ENCODE results near the gene MAPK4. TPM values are rescaled to one million over a fixed set of nuclear protein-coding genes. Genes with fewer than 3 reads are reported as not detected.
"Not testable (repeated sequence)": the region's sequence is repeated elsewhere in the genome, so short reads cannot be mapped to it uniquely, and the experiment has no call there.

MAPK4 gene
- polyA plus RNA-seq, 1 donor, result 10.9 TPM

GRCh38 chr18:50573679-50574078 is 13.8 kb downstream of the MAPK4 start:
- DNase-seq (ENCODE audit: low read depth), result no peak

GRCh38 chr18:50578030-50578429 is 18.1 kb downstream of the MAPK4 start:
- DNase-seq (ENCODE audit: low read depth), result no peak

- DNase-seq (ENCODE audit: low read depth), result no peak
Observed at GRCh38 chr18:50578651-50579050, 18.8 kb downstream of the MAPK4 start.

GRCh38 chr18:50579061-50579774 is 19.3 kb downstream of the MAPK4 start:
- DNase-seq (ENCODE audit: low read depth), result no peak

GRCh38 chr18:50581517-50581916 is 21.6 kb downstream of the MAPK4 start:
- no peak for DNase-seq (ENCODE audit: low read depth)

GRCh38 chr18:50582500-50582899 is 22.6 kb downstream of the MAPK4 start:
- no peak for DNase-seq (ENCODE audit: low read depth)

- no peak for DNase-seq (ENCODE audit: low read depth)
Observed at GRCh38 chr18:50586710-50587109, 26.8 kb downstream of the MAPK4 start.

GRCh38 chr18:50590593-50590992 is 30.7 kb downstream of the MAPK4 start:
- no peak for DNase-seq (ENCODE audit: low read depth)

GRCh38 chr18:50594012-50594411 is 34.1 kb downstream of the MAPK4 start:
- no peak for DNase-seq (ENCODE audit: low read depth)

- DNase-seq (ENCODE audit: low read depth), result no peak
Observed at GRCh38 chr18:50594942-50595341, 35.1 kb downstream of the MAPK4 start.

- DNase-seq (ENCODE audit: low read depth), result no peak
Observed at GRCh38 chr18:50602466-50602865, 42.6 kb downstream of the MAPK4 start.

- no peak for DNase-seq (ENCODE audit: low read depth)
Observed at GRCh38 chr18:50606609-50607008, 46.7 kb downstream of the MAPK4 start.

GRCh38 chr18:50607378-50607926 is 47.6 kb downstream of the MAPK4 start:
- no peak for DNase-seq (ENCODE audit: low read depth)

GRCh38 chr18:50609171-50609570 is 49.3 kb downstream of the MAPK4 start:
- DNase-seq (ENCODE audit: low read depth), result not testable (repeated sequence)

- DNase-seq (ENCODE audit: low read depth), result no peak
Observed at GRCh38 chr18:50610349-50610748, 50.5 kb downstream of the MAPK4 start.

GRCh38 chr18:50611529-50611941 is 51.6 kb downstream of the MAPK4 start:
- DNase-seq (ENCODE audit: low read depth), result no peak

- no peak for DNase-seq (ENCODE audit: low read depth)
Observed at GRCh38 chr18:50614838-50615237, 55.0 kb downstream of the MAPK4 start.

- DNase-seq (ENCODE audit: low read depth), result no peak
Observed at GRCh38 chr18:50616484-50617048, 56.7 kb downstream of the MAPK4 start.

GRCh38 chr18:50619861-50620275 is 60.0 kb downstream of the MAPK4 start:
- no peak for DNase-seq (ENCODE audit: low read depth)

- DNase-seq (ENCODE audit: low read depth), result no peak
Observed at GRCh38 chr18:50620319-50620718, 60.4 kb downstream of the MAPK4 start.

- no peak for DNase-seq (ENCODE audit: low read depth)
Observed at GRCh38 chr18:50621366-50621765, 61.5 kb downstream of the MAPK4 start.

- DNase-seq (ENCODE audit: low read depth), result no peak
Observed at GRCh38 chr18:50622320-50622719, 62.4 kb downstream of the MAPK4 start.

GRCh38 chr18:50622865-50623393 is 63.0 kb downstream of the MAPK4 start:
- no peak for DNase-seq (ENCODE audit: low read depth)
